ENCODE results near the gene FLRT1. TPM values are rescaled to one million over a fixed set of nuclear protein-coding genes. Genes with fewer than 3 reads are reported as not detected.

The FLRT1 gene
- total RNA-seq, 2 donors from 2014 or later: 0.67 to 1.7 TPM

DNA sequence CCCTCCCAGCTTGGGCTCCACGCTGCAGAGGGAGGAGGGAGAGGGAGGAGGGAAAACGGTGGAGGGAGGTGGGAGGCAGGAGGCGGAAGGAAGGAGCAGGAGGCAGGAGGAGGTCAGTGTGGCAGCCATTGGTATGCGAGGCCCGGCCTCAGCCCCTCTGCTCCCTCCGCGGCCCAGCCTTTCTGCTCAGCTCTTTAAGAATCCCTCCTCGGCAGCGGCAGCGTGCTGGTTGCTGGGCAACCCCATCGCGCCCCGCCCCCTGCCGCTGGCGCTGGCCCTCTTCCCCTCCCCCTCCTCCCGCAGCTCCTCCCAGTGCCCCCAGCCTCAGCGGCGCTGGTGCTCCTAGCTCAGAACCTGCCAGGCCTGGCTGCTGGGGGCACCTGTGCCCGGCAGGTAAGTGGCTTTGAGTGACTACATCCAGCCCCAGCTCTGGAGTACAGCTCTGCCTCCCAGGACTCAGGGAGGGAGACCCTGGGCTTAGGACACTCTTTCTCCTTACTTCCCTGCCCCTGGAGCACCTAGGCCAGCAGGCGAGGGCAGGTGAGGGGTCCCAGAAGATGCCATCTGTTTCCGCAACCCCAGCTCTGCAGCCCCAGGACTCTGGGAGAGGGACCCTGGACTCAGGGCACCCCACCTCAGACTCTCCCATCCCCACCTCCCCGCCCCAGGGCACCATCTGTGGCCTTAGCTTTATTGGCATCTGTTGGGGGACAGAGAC is 7.2 kb upstream of the FLRT1 start:
- TF ChIP-seq, protein P1, sequence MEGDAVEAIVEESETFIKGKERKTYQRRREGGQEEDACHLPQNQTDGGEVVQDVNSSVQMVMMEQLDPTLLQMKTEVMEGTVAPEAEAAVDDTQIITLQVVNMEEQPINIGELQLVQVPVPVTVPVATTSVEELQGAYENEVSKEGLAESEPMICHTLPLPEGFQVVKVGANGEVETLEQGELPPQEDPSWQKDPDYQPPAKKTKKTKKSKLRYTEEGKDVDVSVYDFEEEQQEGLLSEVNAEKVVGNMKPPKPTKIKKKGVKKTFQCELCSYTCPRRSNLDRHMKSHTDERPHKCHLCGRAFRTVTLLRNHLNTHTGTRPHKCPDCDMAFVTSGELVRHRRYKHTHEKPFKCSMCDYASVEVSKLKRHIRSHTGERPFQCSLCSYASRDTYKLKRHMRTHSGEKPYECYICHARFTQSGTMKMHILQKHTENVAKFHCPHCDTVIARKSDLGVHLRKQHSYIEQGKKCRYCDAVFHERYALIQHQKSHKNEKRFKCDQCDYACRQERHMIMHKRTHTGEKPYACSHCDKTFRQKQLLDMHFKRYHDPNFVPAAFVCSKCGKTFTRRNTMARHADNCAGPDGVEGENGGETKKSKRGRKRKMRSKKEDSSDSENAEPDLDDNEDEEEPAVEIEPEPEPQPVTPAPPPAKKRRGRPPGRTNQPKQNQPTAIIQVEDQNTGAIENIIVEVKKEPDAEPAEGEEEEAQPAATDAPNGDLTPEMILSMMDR (IDR thresholded peaks at IDR 0.05): no peak
- peaks cover 0 to 9% of the 10 kb centered on the region in 2 donors for H3K4me1 ChIP-seq
- H3K27ac ChIP-seq: no peak overlapping the region
- H3K36me3 ChIP-seq: no peaks in the 10 kb centered on the region
- DNase-seq (ENCODE audit: low spot score): no peak
- H3K27me3 ChIP-seq: no peaks in the 10 kb centered on the region
- H3K9me3 ChIP-seq: no peaks in the 10 kb centered on the region
- H3K4me3 ChIP-seq: peak overlapping the region in 1 of 2 donors; percentile 13

DNA sequence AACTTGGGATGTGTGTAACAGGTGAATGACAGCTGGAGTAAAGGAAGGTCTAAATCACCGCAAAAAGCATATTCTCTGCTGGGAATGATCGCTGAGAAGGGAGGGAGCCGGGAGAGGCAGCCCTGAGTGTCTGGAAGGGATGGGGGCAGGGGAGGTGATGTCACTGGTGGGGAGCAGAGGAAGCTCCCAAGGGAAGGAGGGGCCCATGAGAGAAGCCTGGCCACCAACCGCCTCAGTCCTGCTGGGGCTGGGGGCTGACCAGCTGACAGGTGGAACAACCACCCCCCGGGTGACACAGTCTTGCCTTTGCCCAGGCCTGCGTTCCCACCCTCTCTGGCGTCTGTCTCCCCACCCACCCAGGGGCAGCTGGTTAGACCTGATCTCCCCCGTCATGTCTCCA is 6.0 kb upstream of the FLRT1 start:
- no peaks in the 10 kb centered on the region for H3K9me3 ChIP-seq
- H3K4me1 ChIP-seq: peaks cover 0 to 9% of the 10 kb centered on the region in 2 donors
- no peak overlapping the region for H3K4me3 ChIP-seq
- no peak overlapping the region for H3K27ac ChIP-seq
- TF ChIP-seq, protein P1 (IDR thresholded peaks at IDR 0.05): no peak
- H3K27me3 ChIP-seq: no peaks in the 10 kb centered on the region
- DNase-seq (ENCODE audit: low spot score): no peak
- H3K36me3 ChIP-seq: no peaks in the 10 kb centered on the region

DNA sequence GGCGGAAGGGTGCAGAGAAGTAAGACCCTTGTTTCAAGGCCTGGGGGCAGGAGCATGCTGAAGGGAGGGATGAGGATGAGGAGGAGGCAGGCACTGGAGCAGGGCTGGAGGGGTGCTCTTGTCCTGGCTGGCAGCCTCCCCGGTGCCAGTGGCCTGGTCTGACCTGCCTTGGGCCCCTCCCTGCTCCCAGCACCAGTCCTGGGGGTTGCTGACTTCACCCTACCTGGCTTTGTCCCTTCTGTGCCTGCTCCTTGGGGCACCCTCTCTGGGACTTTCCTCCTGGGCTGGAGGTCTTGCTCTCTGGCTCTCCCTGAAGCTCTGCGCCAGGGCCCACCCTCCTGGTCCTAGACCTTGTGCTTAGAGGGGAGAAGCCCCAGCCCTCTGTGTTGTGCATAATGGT is 4.7 kb upstream of the FLRT1 start:
- no peaks in the 10 kb centered on the region for H3K27me3 ChIP-seq

DNA sequence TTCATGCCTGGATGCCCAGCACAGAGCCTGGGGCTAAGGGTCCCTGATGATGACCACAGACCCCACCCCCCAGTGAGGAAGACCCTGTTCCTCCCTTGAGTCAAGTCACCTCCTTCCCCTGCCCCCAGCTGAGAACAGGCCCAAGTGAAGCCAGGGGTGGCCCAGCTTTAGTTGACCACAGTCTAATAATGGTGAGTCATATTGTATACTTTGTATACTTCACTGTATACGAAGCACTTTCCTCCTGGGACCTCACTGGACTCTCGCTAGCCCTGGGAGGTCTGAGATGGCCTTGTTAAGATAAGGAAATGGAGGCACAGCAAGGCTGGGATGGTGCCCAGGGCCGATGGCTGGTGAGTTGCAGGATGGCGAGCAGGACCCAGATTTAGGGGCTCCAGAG is 3.7 kb upstream of the FLRT1 start:
- Histone ChIP-seq H3K27me3 (no peaks in the 10 kb centered on the region), H3K9me3 (no peaks in the 10 kb centered on the region), H3K4me3 (no peak overlapping the region), H3K36me3 (no peaks in the 10 kb centered on the region), H3K4me1 (peaks cover 0 to 28% of the 10 kb centered on the region in 2 donors), H3K27ac (no peak overlapping the region)
- no peak for DNase-seq (ENCODE audit: low spot score)
- TF ChIP-seq, protein P1 (IDR thresholded peaks at IDR 0.05): no peak

More for the DNA sequence above, 4.7 kb upstream of the FLRT1 start:
- no peak overlapping the region for H3K27ac ChIP-seq
- no peak for DNase-seq (ENCODE audit: low spot score)
- TF ChIP-seq, protein P1 (IDR thresholded peaks at IDR 0.05): no peak
- peaks cover 0 to 17% of the 10 kb centered on the region in 2 donors for H3K4me1 ChIP-seq
- H3K36me3 ChIP-seq: no peaks in the 10 kb centered on the region
- no peaks in the 10 kb centered on the region for H3K9me3 ChIP-seq
- no peak overlapping the region for H3K4me3 ChIP-seq

DNA sequence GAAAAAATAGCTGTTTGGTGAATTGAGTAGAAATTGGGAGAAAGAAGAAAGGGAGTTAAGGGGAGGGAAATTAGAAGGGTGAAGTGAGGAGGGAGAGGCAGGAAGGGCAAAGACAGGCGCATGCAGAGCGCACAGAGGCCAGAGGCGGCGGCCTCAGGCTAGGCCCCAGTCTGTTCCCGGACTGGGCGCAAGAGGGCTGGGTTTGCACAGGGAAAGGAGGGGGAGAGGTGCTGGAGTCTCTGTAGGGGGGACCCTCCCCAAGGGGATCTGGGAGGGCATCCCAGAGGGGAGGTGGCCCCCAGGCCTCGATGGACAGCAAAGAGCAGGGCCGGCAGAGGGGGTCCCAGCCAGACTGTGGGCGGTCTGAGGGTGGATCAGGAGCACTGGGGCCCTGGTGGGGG is 1.3 kb upstream of the FLRT1 start:
- Histone ChIP-seq H3K27ac (no peak overlapping the region), H3K4me3 (no peak overlapping the region), H3K36me3 (no peaks in the 10 kb centered on the region), H3K4me1 (peaks cover 0 to 20% of the 10 kb centered on the region in 2 donors), H3K27me3 (no peaks in the 10 kb centered on the region), H3K9me3 (no peaks in the 10 kb centered on the region)
- DNase-seq (ENCODE audit: low spot score): no peak
- TF ChIP-seq, protein P1 (IDR thresholded peaks at IDR 0.05): no peak

DNA sequence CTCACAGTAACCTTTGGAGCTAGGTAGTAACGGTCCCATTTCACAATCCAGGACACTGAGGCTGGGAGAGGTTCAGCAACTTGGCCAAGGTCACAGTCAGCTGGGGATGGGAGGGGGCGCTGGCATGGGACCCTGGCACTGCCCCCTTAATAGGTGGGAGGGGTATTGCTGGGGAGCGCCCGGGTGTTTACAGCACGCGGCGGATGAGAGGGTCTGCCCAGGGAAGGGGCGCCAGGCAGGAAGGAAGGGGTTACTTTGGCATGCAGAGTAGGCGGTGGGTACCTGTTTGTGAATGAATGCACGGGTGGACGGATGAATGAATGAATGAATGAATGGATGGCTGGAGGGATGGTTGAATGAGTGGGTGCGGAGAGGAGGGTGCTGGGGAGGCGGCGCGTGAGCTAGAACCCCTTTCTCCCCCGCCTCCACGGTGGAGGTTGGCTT is 628 bp upstream of the FLRT1 start:
- Histone ChIP-seq H3K4me1 (peaks cover 0 to 20% of the 10 kb centered on the region in 2 donors), H3K36me3 (no peaks in the 10 kb centered on the region), H3K9me3 (no peaks in the 10 kb centered on the region), H3K4me3 (peak overlapping the region; percentile 11 to 39), H3K27ac (no peak overlapping the region), H3K27me3 (no peaks in the 10 kb centered on the region)
- no peak for DNase-seq (ENCODE audit: low spot score)
- TF ChIP-seq, protein P1 (IDR thresholded peaks at IDR 0.05): no peak
